HepG2 (cell line): ENCODE data around the gene PLXNA4. TPM values are rescaled to one million over a fixed set of nuclear protein-coding genes. Genes with fewer than 3 reads are reported as not detected.

Experiments
- ATAC-seq: fragments of 200-7000 bp; cut with Tn5 transposase; 3 replicates; pipeline ENCODE4 v1.9.1; 2020; ENCODE audit warnings: mild to moderate bottlenecking, moderate library complexity
- BruUV-seq: library from RNA; stranded (reverse); fragments of 400-500 nt; replicated peaks from 2 replicates; lab custom pipeline; 2021; lab: Mats Ljungman, UMichigan
- CTCF ChIA-PET: fragments of 300-600 bp; formaldehyde crosslinking; extraction: SDS; loops from one replicate; lab custom pipeline; 2021; ENCODE audit warnings: low total read pairs, inconsistent platforms, low intra/inter-chr PET ratio; lab: Yijun Ruan, JAX
- POLR2A ChIA-PET: fragments of 350-600 bp; sonication (Branson Sonifier 250); formaldehyde crosslinking; loops from one replicate; lab custom pipeline; 2020; ENCODE audit warnings: antibody characterized with exemption, inconsistent platforms; lab: Yijun Ruan, JAX
- DNase-seq: peaks from one replicate; pipeline ENCODE4 v3.0.0-alpha.2; 2015; ENCODE audit warnings: low spot score
- FAIRE-seq: peaks from 3 replicates; lab custom pipeline; 2011; peaks lifted over from hg19 to GRCh38; lab: Jason Lieb, UNC
- H2AFZ ChIP-seq: one replicate; pipeline ENCODE4 v1.6.1; 2011; ENCODE audit warnings: low read length, inconsistent platforms
- H3K27ac ChIP-seq: fragments of 300-600 bp; 3 replicates; pipeline ENCODE4 v1.8.0; 2011; ENCODE audit warnings: mixed run types, mild to moderate bottlenecking, mixed read lengths, low read length, inconsistent platforms; ENCODE audit not compliant: insufficient read depth; ENCODE audit errors: extremely low read length
- H3K27me3 ChIP-seq, 2 experiments: fragments of 200-600 bp in 1 of 2; 2 replicates in 1 of 2; 3 replicates in 1 of 2; pipeline versions ENCODE4 v1.6.0 to v1.8.0; 2011; ENCODE audit warnings: low read length in 2 of 2, mild to moderate bottlenecking in 2 of 2, moderate library complexity in 2 of 2, inconsistent platforms in 1 of 2; ENCODE audit not compliant: insufficient read depth in 2 of 2, control insufficient read depth in 1 of 2
- H3K36me3 ChIP-seq, 2 experiments: fragments of 200-600 bp in 1 of 2; replicated peaks in 1 of 2; 2 replicates in 1 of 2; 3 replicates in 1 of 2; pipeline versions ENCODE4 v1.5.1 to v1.8.0; 2011; ENCODE audit warnings: low read length in 2 of 2, inconsistent platforms in 1 of 2; ENCODE audit not compliant: insufficient read depth in 2 of 2, control insufficient read depth in 1 of 2
- H3K4me1 ChIP-seq: 2 replicates; pipeline ENCODE4 v1.5.1; 2012; ENCODE audit warnings: low read length, inconsistent platforms; ENCODE audit not compliant: insufficient read depth
- H3K4me2 ChIP-seq: 2 replicates; pipeline ENCODE4 v1.6.0; 2011; ENCODE audit warnings: low read depth, low read length, inconsistent platforms
- H3K4me3 ChIP-seq, 3 experiments: fragments of 200-600 bp in 1 of 3; sonication (generic), shearing (Covaris generic) in 1 of 3; replicated peaks in 1 of 3; 2 replicates each; pipeline ENCODE4 v1.5.1; 2011 to 2016; ENCODE audit warnings: low read length in 3 of 3, inconsistent platforms in 2 of 3, low read depth in 2 of 3, mild to moderate bottlenecking in 2 of 3, control low read depth in 1 of 3, mixed read lengths in 1 of 3; ENCODE audit not compliant: insufficient read depth in 1 of 3
- H3K79me2 ChIP-seq: one replicate; pipeline ENCODE4 v1.6.1; 2011; ENCODE audit warnings: low read length, inconsistent platforms; ENCODE audit not compliant: insufficient read depth
- H3K9ac ChIP-seq: 2 replicates; pipeline ENCODE4 v1.6.0; 2011; ENCODE audit warnings: mild to moderate bottlenecking, low read depth, low read length, inconsistent platforms; ENCODE audit not compliant: insufficient read depth
- H3K9me3 ChIP-seq: 2 replicates; pipeline ENCODE4 v1.5.1; 2012; ENCODE audit warnings: mild to moderate bottlenecking, low read length
- H4K20me1 ChIP-seq: 2 replicates; pipeline ENCODE4 v1.6.0; 2011; ENCODE audit warnings: inconsistent platforms, mild to moderate bottlenecking, low read length, moderate library complexity; ENCODE audit not compliant: insufficient read depth
- ARNT ChIP-seq: fragments of 450-650 bp; IDR thresholded peaks from 2 replicates; pipeline ENCODE4 v1.6.1; 2017
- GLI4 ChIP-seq: sonication (generic); formaldehyde crosslinking; IDR thresholded peaks from 2 replicates; pipeline ENCODE4 v1.5.1; 2020; ENCODE audit warnings: missing genetic modification reagents, mild to moderate bottlenecking, moderate library complexity, borderline replicate concordance
- JARID2 ChIP-seq: sonication (generic); formaldehyde crosslinking; IDR thresholded peaks from 2 replicates; pipeline ENCODE4 v1.8.1; 2023; ENCODE audit warnings: missing genetic modification reagents, inconsistent platforms; ENCODE audit not compliant: insufficient replicate concordance
- KDM3A ChIP-seq: IDR thresholded peaks from 2 replicates; pipeline ENCODE4 v1.6.1; 2018; ENCODE audit warnings: low read depth, missing compliant biosample characterization
- MED8 ChIP-seq: sonication (generic); formaldehyde crosslinking; IDR thresholded peaks from 2 replicates; pipeline ENCODE4 v1.8.1; 2023; ENCODE audit warnings: mild to moderate bottlenecking, missing genetic modification reagents; ENCODE audit not compliant: insufficient replicate concordance
- PLRG1 ChIP-seq: fragments of 450-650 bp; conservative IDR thresholded peaks from 2 replicates; pipeline ENCODE4 v1.6.1; 2016
- ZNF136 ChIP-seq: sonication (generic); formaldehyde crosslinking; IDR thresholded peaks from 2 replicates; pipeline ENCODE4 v1.8.1; 2022; ENCODE audit warnings: low read depth, mild to moderate bottlenecking, moderate library complexity, missing genetic modification reagents
- ZNF326 ChIP-seq: sonication (generic); formaldehyde crosslinking; IDR thresholded peaks from 2 replicates; pipeline ENCODE4 v1.4.0; 2020; ENCODE audit warnings: missing genetic modification reagents, borderline replicate concordance
- ZNF468 ChIP-seq: sonication (generic); formaldehyde crosslinking; IDR thresholded peaks from 2 replicates; pipeline ENCODE4 v1.8.0; 2022; ENCODE audit warnings: mild to moderate bottlenecking, moderate library complexity, missing genetic modification reagents
- ZNF510 ChIP-seq: sonication (generic); formaldehyde crosslinking; IDR thresholded peaks from 2 replicates; pipeline ENCODE4 v1.4.0; 2020; ENCODE audit warnings: low read depth, mild to moderate bottlenecking, missing genetic modification reagents
- ZZZ3 ChIP-seq: sonication (generic); formaldehyde crosslinking; IDR thresholded peaks from 2 replicates; pipeline ENCODE4 v1.4.0; 2020; ENCODE audit warnings: missing genetic modification reagents, mild to moderate bottlenecking, borderline replicate concordance
- WGBS: methylation state at CpG from one replicate; pipeline ENCODE4 v1.1.6; 2017; ENCODE audit warnings: low lambda C conversion rate; 5-methylcytosine and 5-hydroxymethylcytosine counted together
- in situ Hi-C: cut with HindIII; loops from 2 replicates; pipeline ENCODE4 v1.10.0; 2017; ENCODE audit warnings: low pct_unique_long_range_greater_than_20kb; ENCODE audit not compliant: extremely low pct_ligation_motif_present
- intact Hi-C: fragments of 100-400 bp; cut with micrococcal nuclease; formaldehyde crosslinking; loops from one replicate; pipeline ENCODE4 v1.10.0; 2022; ENCODE audit not compliant: unreplicated experiment
- polyA plus RNA-seq, 8 experiments: library from polyadenylated mRNA; depleted of rRNA in 3 of 8; stranded (reverse) in 7 of 8; unstranded in 1 of 8; fragments of >200 nt; fragmentation: Illumina TruSeq in 4 of 8; extraction: Trizol in 4 of 8; gene quantifications; 2 replicates each; pipeline versions ENCODE4 v1.2.1 to v1.2.3, GENCODE V29; 2011 to 2016; ENCODE audit warnings: low read depth in 4 of 8, missing spikeins in 1 of 8, mixed read lengths in 1 of 8; ENCODE audit not compliant: insufficient read depth in 1 of 8
- total RNA-seq, 5 experiments: library from RNA; depleted of rRNA; stranded (reverse); fragments of >200 nt; fragmentation: Illumina TruSeq; extraction: Trizol; gene quantifications; 2 replicates each; pipeline ENCODE4 v1.2.3, GENCODE V29; 2016; ENCODE audit warnings: low read depth in 1 of 5
- TF ChIP-seq, protein P1 (sequence below): sonication (generic); formaldehyde crosslinking; IDR thresholded peaks from 2 replicates; pipeline ENCODE4 v1.4.0; 2020; ENCODE audit warnings: missing genetic modification reagents
- TF ChIP-seq, protein P2 (sequence below): sonication (generic); formaldehyde crosslinking; IDR thresholded peaks from 2 replicates; pipeline ENCODE4 v1.5.0; 2020; ENCODE audit warnings: mild to moderate bottlenecking, missing genetic modification reagents, borderline replicate concordance
- TF ChIP-seq, protein P3 (sequence below): sonication (generic); formaldehyde crosslinking; IDR thresholded peaks from 2 replicates; pipeline ENCODE4 v1.8.0; 2022; ENCODE audit warnings: missing genetic modification reagents, mild to moderate bottlenecking, moderate library complexity, borderline replicate concordance
- TF ChIP-seq, protein P4 (sequence below): sonication (generic); formaldehyde crosslinking; IDR thresholded peaks from 2 replicates; pipeline ENCODE4 v1.4.0; 2020; ENCODE audit warnings: missing genetic modification reagents

The PLXNA4 gene
- total and polyA plus RNA-seq, 2 of the 13 experiments (the other 11 are each of a cell fraction or from before 2014, with no cell fraction given) = 0.01 to 0.04 TPM

- ChIA-PET CTCF (no interaction called here), POLR2A (no interaction called here)
- in situ Hi-C loops = no loop called here
- Histone ChIP-seq H3K27me3 (peaks cover 0 to 33% of the 10 kb centered on the region in 2 experiments; a peak in 2 of 5 replicates), H3K4me2 (no peak overlapping the region), H3K9ac (no peak overlapping the region), H3K36me3 (no peaks in the 10 kb centered on the region), H3K4me3 (no peak overlapping the region), H4K20me1 (no peaks in the 10 kb centered on the region), H3K27ac (no peak overlapping the region), H3K9me3 (no peaks in the 10 kb centered on the region), H3K79me2 (no peaks in the 10 kb centered on the region), H3K4me1 (no peaks in the 10 kb centered on the region), H2AFZ (no peak overlapping the region)
- intact Hi-C loops = no loop called here
- WGBS = 27% methylated on average over 8 of the region's 10 CpGs
- ATAC-seq (no peak), FAIRE-seq (no peak), DNase-seq (no peak)
- no TSS peak for BruUV-seq
- TF ChIP-seq ZNF468 (CRISPR knock-in tag) (no peak), GLI4 (no peak), PLRG1 (no peak), ZNF326 (no peak), ZNF136 (CRISPR knock-in tag) (no peak), ZZZ3 (no peak), ARNT (no peak), MED8 (CRISPR knock-in tag) (no peak), JARID2 (CRISPR knock-in tag) (no peak), ZNF510 (CRISPR knock-in tag) (no peak), KDM3A (CRISPR knock-in tag) (no peak)
- TF ChIP-seq, protein P1, sequence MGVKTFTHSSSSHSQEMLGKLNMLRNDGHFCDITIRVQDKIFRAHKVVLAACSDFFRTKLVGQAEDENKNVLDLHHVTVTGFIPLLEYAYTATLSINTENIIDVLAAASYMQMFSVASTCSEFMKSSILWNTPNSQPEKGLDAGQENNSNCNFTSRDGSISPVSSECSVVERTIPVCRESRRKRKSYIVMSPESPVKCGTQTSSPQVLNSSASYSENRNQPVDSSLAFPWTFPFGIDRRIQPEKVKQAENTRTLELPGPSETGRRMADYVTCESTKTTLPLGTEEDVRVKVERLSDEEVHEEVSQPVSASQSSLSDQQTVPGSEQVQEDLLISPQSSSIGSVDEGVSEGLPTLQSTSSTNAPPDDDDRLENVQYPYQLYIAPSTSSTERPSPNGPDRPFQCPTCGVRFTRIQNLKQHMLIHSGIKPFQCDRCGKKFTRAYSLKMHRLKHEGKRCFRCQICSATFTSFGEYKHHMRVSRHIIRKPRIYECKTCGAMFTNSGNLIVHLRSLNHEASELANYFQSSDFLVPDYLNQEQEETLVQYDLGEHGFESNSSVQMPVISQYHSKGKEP (CRISPR knock-in tag) = no peak
- TF ChIP-seq, protein P2, sequence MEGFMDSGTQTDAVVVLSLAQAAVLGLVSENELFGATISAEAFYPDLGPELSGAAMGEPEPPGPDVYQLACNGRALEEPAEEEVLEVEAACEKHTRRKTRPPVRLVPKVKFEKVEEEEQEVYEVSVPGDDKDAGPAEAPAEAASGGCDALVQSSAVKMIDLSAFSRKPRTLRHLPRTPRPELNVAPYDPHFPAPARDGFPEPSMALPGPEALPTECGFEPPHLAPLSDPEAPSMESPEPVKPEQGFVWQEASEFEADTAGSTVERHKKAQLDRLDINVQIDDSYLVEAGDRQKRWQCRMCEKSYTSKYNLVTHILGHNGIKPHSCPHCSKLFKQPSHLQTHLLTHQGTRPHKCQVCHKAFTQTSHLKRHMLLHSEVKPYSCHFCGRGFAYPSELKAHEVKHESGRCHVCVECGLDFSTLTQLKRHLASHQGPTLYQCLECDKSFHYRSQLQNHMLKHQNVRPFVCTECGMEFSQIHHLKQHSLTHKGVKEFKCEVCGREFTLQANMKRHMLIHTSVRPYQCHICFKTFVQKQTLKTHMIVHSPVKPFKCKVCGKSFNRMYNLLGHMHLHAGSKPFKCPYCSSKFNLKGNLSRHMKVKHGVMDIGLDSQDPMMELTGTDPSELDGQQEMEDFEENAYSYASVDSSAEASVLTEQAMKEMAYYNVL (CRISPR knock-in tag) = no peak
- TF ChIP-seq, protein P3, sequence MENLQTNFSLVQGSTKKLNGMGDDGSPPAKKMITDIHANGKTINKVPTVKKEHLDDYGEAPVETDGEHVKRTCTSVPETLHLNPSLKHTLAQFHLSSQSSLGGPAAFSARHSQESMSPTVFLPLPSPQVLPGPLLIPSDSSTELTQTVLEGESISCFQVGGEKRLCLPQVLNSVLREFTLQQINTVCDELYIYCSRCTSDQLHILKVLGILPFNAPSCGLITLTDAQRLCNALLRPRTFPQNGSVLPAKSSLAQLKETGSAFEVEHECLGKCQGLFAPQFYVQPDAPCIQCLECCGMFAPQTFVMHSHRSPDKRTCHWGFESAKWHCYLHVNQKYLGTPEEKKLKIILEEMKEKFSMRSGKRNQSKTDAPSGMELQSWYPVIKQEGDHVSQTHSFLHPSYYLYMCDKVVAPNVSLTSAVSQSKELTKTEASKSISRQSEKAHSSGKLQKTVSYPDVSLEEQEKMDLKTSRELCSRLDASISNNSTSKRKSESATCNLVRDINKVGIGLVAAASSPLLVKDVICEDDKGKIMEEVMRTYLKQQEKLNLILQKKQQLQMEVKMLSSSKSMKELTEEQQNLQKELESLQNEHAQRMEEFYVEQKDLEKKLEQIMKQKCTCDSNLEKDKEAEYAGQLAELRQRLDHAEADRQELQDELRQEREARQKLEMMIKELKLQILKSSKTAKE (CRISPR knock-in tag) = no peak
- TF ChIP-seq, protein P4, sequence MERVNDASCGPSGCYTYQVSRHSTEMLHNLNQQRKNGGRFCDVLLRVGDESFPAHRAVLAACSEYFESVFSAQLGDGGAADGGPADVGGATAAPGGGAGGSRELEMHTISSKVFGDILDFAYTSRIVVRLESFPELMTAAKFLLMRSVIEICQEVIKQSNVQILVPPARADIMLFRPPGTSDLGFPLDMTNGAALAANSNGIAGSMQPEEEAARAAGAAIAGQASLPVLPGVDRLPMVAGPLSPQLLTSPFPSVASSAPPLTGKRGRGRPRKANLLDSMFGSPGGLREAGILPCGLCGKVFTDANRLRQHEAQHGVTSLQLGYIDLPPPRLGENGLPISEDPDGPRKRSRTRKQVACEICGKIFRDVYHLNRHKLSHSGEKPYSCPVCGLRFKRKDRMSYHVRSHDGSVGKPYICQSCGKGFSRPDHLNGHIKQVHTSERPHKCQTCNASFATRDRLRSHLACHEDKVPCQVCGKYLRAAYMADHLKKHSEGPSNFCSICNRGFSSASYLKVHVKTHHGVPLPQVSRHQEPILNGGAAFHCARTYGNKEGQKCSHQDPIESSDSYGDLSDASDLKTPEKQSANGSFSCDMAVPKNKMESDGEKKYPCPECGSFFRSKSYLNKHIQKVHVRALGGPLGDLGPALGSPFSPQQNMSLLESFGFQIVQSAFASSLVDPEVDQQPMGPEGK (CRISPR knock-in tag) = no peak
Measured at GRCh38 chr7:132177708-132178401, 398.4 kb downstream of the PLXNA4 start.
